ENCODE data around the gene PCDH11Y.
"Not testable (repeated sequence)": the region's sequence is repeated elsewhere in the genome, so short reads cannot be mapped to it uniquely, and the experiment has no call there.

PCDH11Y gene

GRCh38 chrY:5000057-5000456 is at the start of gene PCDH11Y:
TSS of gene PCDH11Y (plus strand) at chrY:5000296. CDS start at chrY:5057100, 56,804 bp downstream.
- DNase-seq (ENCODE audit: low read depth, low spot score), result not testable (repeated sequence)

- not testable (repeated sequence) for DNase-seq (ENCODE audit: low read depth, low spot score)
Observed at GRCh38 chrY:4967894-4968293, 32.2 kb upstream of the PCDH11Y start.

- not testable (repeated sequence) for DNase-seq (ENCODE audit: low read depth, low spot score)
Observed at GRCh38 chrY:4991743-4992400, 8.2 kb upstream of the PCDH11Y start.

GRCh38 chrY:4994892-4995291 is 5.2 kb upstream of the PCDH11Y start:
- not testable (repeated sequence) for DNase-seq (ENCODE audit: low read depth, low spot score)

GRCh38 chrY:5002476-5003184 is 2.5 kb downstream of the PCDH11Y start:
- DNase-seq (ENCODE audit: low read depth, low spot score), result not testable (repeated sequence)

- not testable (repeated sequence) for DNase-seq (ENCODE audit: low read depth, low spot score)
Observed at GRCh38 chrY:5038972-5039523, 39.0 kb downstream of the PCDH11Y start.

GRCh38 chrY:5083017-5083416 is 82.9 kb downstream of the PCDH11Y start:
- not testable (repeated sequence) for DNase-seq (ENCODE audit: low read depth, low spot score)

GRCh38 chrY:5182998-5183397 is 182.9 kb downstream of the PCDH11Y start:
- not testable (repeated sequence) for DNase-seq (ENCODE audit: low read depth, low spot score)

- not testable (repeated sequence) for DNase-seq (ENCODE audit: low read depth, low spot score)
Observed at GRCh38 chrY:5215116-5215515, 215.0 kb downstream of the PCDH11Y start.

GRCh38 chrY:5324931-5325330 is 324.8 kb downstream of the PCDH11Y start:
- not testable (repeated sequence) for DNase-seq (ENCODE audit: low read depth, low spot score)

- DNase-seq (ENCODE audit: low read depth, low spot score), result not testable (repeated sequence)
Observed at GRCh38 chrY:5342220-5342619, 342.1 kb downstream of the PCDH11Y start.

GRCh38 chrY:5543705-5544104 is 543.6 kb downstream of the PCDH11Y start:
- DNase-seq (ENCODE audit: low read depth, low spot score), result not testable (repeated sequence)

- not testable (repeated sequence) for DNase-seq (ENCODE audit: low read depth, low spot score)
Observed at GRCh38 chrY:5638589-5638988, 638.5 kb downstream of the PCDH11Y start.

- not testable (repeated sequence) for DNase-seq (ENCODE audit: low read depth, low spot score)
Observed at GRCh38 chrY:5679265-5679664, 679.2 kb downstream of the PCDH11Y start.

GRCh38 chrY:5708727-5709126 is 708.6 kb downstream of the PCDH11Y start:
- not testable (repeated sequence) for DNase-seq (ENCODE audit: low read depth, low spot score)

- DNase-seq (ENCODE audit: low read depth, low spot score), result not testable (repeated sequence)
Observed at GRCh38 chrY:5709788-5710381, 709.8 kb downstream of the PCDH11Y start.

- not testable (repeated sequence) for DNase-seq (ENCODE audit: low read depth, low spot score)
Observed at GRCh38 chrY:5761403-5761802, 761.3 kb downstream of the PCDH11Y start.

GRCh38 chrY:5776485-5776884 is 776.4 kb downstream of the PCDH11Y start:
- DNase-seq (ENCODE audit: low read depth, low spot score), result not testable (repeated sequence)
